AG08396 (cell line): ENCODE measurements around the gene C10orf105.
A peak's percentile ranks its signal among the peaks of the same experiment; 100 is the strongest.

ENCODE experiments used
- DNase-seq: peaks from one replicate; pipeline ENCODE4 v3.0.0; 2012; ENCODE audit warnings: low spot score, mixed read lengths

The C10orf105 gene

GRCh38 chr10:71719464-71720201, at the start of gene C10orf105:
Gene C10orf105, minus strand, starts transcription at chr10:71719778. Its CDS starts 3,441 bp downstream, at chr10:71716337.
- DNase-seq: no peak

- DNase-seq: no peak
These were observed 48.0 kb upstream of the C10orf105 start for GRCh38 chr10:71767420-71768035.

DNA sequence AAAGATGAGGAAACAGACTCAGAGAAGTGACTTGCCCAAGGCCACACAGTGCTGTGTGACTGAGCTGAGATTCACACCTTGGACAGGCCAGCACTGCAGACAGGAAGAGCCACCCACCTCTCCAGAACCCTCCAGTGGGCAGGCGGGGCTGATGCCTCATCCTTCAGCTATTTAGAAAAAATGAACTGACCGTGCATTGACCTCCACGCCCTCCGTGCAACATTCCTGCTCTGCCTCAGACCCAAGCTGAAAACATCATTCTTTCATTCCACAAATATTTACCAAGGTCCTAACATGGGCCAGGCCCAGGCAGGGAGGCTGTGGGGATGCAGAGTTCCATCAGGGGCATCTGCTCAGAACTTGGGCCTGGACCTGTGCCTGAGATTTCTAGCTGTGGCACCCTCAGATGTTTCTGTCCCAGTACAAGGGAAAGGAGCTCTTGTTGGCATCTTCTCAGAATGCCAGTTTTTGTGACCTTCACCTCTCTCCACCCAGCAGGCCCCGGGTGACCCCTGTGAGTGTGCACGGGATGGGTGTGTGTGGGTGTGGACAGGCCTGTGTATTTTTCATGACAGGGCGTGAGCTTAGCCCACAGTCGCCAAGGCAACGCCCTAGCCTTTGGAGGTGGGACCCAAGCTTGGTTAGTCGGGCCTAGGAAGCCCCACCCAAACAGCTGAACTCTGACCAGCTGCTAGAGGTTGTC, 47.3 kb upstream of the C10orf105 start:
- peak; percentile 90 for DNase-seq

DNA sequence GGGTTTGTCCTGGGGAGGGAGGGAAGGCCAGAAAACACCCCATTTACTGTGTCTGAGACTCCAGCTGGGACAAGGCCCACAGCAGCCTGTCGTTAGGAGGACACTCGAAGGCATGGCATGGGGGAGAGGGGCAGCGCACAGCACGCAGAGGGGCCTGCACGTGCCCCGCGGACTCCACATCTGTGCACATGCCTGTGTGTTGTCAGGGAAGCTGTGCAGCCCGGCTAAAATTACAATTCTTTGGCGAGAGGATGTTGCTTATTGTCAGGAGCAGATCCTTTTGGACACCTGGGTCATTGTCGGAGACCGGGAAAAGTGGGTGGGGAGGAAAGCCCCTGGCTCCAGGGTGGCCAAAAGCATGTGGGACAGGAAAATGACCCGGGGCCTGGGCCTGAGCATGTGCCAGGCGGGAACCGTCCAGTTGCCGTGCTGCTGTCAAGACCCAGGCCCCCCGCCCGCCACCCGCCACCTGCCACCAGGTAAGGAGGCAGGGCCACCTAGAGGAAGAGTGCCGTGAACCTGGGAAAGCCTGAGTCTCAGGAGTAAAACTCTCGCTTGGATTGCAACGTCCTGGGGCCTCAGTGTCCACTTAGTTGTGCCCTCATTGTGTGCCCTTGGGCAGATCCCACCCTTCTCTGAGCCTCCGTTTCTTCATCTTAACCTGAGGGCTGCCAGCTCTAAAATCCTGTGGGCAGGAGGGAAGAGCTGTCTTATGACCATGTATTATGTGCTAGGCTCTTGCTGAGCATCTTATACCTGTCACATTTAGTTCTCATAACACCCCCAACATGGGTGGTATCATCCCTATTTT, 46.5 kb upstream of the C10orf105 start:
- DNase-seq: no peak

DNA sequence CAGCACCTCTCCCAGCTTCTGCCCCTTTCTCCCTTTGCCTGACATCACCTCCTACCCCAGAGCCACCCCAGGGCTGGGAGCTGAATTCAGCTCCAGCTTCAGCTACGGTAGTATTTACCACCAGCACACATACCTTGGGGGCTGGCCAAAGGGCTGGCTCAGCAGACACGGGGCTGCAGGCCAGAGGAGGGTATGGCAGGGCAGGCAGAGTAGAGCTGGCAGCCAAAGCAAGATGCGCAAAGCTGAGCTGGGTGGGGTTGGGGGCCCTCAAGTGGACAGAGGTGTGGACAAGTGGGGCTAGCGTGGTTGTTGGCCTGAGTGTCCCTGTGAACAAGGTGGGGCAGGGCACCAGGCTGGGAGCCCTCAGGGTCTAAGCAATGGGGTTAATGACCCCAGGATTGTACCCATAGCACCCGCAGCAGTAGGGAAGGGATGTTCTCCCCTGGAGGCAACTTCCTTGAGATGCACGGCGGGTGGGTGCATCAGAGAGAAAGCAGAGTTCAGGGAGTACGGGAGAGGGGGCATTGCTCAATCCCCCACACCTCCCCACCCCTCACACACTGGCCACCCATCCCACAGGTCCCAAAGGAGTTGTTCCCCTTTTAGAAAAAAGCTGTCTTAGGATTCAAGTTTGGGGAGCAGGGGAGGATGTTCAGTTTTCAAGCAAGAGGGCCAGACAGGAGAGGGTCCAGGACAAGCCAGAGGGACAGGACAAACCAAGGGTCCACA, 45.8 kb upstream of the C10orf105 start:
- DNase-seq: peak; percentile 53

DNA sequence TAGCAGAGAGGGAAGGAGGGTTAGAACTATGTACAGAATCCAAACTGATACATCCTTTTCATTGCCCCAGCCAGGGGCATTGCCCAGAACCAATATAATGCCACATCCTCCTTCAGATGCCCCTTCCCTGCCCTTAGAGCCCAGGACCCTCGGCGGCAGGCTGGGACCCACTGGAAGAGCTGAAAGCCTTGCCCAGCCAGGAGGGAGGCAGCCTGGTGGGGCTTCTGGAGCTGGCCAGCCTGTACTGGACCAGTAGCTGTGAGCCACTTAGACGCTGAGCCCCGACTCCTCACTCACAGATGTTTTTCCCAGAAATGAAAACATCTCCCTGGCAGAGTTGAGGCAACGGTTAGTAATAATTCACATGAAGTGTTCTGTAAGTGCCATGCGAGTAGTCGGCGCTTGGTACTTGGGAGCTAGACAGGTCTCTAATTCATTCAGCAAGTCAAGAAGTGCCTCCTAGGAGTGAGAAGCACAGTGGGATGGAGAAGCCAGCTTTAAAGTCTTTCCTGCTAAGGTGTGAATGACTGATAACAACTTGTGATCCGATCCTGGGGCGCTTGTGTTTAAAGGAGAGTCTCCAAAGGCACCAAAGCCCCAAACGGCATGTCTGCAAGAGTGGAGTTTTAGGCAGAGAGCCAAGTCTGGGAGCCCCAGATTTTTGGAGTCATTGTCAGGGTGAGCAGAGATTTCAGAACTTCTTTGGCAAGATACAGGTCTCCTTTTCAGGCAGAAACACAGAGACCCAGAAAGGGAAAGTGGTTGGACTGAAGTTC, 44.0 kb upstream of the C10orf105 start:
- no peak for DNase-seq

DNA sequence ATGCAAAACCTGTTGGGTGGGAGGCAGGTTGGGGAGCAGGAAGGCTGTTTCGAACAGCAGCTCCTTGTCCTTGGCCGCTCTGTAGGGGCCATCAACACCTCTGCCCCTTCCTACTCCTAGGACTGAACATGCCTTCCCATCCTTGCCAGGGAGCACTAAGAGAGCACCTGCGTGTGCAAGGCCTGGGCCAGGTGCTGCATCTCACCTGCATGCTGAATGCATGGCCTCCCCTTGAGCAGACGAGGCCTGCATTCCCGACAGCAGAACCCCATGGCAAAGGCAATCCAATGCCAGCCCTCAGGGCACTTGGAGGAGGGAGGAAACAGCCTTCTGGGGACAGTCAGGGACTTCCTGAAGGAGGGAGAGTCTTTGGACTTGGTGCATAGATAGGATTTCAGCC, 42.7 kb upstream of the C10orf105 start:
- no peak for DNase-seq

DNA sequence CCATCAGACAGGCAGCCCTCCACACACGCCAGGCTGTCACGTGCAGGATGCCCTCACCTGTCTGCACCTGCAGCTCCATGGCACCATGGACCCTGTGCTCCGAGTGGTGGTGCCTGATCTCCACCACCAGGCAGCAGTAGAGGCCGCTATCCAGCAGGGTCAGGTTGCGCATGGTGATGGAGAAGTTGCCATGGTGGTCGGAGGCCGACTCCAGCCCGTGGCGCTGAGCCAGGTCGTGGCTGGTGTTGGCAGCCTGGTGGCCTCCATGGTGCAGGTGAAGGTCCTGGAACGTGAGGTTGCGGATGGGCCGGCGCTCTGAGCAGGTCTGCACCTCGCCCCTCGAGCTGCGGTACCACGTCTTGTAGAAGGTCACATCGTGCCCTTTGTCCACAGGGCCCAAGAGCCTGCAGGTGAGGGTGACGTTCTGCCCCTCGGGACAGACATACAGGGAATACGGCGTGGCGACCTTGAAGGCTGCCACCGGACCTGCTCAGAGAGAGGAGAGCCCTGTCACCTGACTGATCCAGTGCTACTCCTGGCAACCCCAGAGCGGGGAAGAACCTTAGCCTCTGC, 42.0 kb upstream of the C10orf105 start:
- DNase-seq: no peak

- DNase-seq: no peak
These were observed 41.5 kb upstream of the C10orf105 start for GRCh38 chr10:71761105-71761511.

DNA sequence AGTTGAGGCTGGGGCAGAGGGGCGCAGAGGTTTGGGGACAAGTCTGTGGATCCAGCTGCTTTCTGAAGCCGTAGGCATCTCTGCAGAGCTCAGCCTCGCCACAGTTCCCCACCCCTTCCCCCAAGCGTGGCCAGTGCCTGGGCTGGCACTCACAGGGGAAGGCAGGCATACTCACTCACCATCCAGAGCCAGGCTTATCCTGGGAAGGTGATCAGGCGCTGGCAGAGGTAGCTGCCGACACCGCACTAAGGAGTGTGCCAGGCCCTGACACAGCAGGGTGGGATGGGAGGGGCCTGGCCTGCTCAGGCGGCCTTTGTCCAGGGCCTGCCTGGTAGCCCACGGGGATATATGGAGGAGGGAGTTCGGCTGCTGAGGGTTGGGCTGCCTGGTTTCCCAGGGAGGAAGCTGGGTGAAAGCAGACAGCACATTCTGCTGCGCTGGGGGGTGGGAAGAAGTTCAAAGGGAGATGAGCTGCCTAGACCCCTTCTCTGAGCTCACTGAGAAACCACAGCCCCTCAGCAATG, 37.9 kb upstream of the C10orf105 start:
- DNase-seq: no peak

DNA sequence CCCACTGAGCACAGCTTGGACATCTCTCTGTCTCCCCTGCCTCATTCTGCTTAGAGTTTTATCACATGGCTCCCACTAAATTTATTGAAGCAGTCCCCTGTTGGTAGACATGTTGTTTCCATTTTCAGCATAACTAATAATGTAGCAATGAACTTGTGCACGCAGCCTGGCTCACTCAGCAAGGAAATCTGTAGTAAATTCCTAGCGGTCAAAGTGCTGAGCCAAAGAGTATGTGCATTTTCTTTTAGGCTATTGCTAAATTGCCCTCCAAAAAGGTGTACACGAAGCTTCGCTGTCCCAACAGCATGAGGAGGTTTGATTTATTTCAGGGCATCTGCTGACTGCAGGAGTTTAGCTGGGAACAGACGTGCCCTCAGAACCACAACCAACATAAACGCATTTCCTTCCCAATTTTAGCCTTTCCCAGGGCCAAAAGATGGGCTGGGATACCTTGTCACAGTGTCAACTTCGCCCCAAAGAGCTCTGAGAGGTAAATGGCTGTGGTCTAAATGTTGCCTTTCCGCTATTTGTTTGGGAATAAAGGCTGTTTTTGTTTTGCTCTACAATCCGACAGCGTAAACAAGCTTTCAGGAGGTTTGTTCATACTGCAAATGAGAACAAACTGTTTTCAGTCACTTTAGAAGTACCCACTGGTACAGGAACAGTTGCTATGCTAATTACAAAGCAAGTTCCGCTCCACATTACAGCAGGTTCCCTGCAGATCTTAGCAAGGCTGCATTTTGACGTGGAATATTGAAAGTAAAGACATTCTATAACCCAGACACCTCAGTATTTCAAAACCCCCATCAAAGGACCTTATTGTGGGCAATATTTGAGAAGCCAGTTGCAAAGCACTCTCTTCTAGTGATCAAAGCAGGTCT, 37.0 kb upstream of the C10orf105 start:
- no peak for DNase-seq

GRCh38 chr10:71755179-71755879, 35.8 kb upstream of the C10orf105 start:
- DNase-seq: no peak

- no peak for DNase-seq
These were observed 35.0 kb upstream of the C10orf105 start for GRCh38 chr10:71754562-71754961.

DNA sequence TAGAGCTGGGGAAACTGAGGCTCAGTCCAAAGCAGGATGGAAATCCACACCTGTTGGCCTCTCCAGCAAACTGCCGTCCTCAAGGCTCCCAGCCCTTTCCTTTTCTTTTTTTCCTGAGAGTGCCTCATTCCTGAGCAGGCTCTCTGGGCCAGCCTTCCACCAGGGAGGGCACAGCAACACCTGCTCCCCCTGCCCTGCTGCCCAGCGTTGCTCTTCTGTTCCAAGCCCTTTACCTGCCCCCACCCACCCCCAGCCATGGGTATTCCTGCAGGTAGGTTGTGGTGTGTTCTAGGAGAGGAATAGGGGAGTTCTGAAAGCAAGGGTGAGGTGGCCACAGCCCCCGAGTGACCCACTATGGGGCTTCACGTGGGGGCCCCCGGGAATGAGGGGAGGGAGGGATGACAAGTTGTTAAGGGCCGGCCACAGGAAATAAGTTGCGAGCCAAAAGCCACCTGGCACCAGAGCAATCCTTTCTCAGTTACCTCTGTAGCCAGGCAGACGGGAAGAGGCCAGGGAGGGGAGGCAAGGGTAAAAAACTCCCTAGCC, 34.5 kb upstream of the C10orf105 start:
- no peak for DNase-seq

DNA sequence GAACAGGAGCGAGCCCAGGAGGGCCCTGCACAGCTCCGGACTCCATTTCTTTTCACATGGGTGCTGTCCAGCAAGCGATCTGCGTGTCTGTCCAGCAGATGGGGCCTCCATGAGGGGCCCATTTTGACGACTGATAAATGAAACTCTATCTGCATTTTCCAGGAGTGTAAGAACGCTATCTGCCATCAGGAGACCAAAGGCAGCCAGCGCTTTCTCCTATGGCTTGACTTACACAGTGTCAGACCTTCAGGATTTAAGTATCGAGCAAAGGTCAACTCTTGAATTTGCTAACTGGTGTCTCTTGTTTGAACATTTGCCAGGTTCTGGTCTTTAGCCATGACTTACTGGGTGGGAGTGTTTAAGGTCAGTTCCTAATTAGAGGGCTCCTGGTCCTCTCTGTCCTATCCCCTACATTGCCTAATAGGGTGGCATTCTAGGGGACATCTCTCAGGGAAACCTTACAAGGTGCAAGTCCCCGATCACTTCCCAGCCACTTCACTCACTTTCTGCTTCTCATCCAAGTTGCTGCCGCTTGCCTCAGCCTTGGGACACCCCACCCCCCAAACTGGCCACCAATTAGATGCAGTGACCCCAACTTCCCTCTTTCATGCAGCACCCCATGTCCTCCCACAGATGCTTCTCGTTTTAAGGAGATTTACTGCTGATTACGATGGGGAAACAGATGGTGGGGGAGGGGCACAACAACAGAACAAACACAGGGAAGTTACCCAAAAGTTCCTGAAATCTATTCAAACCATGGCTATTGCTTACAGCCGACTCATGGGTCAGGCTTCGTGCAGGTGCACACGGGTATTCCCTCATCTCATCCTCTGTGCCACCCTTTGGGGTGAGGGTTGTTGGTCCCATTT, 33.7 kb upstream of the C10orf105 start:
- DNase-seq: no peak

GRCh38 chr10:71752391-71753090, 33.0 kb upstream of the C10orf105 start:
- DNase-seq: no peak
